ENCODE measurements around the gene ABLIM3.

DNA sequence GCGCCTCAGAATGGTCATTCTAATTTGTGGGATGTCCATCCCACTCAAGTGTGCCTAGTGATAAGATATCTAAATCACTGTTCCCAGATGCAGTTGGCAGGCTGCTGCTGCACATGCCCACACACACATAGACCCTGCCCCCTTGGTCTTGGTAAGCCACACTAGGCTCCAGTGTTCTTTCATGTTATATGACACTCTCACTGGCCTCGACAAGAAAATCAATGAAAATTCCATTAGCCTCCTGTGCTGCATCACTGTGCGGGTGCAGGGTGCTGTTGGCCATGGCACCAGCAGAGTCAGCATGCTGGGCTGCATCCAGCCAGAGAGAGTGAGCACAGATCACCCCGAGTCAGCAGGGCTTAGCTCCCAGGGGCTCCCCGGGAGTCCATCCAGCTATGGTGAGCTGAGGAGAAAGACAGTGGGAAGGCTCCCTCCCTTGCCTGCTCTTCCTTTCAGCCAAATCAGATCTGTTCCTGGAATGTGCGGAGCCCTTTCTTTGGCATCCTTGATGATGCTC is 59.9 kb downstream of the ABLIM3 start:
- TF ChIP-seq, protein P1, sequence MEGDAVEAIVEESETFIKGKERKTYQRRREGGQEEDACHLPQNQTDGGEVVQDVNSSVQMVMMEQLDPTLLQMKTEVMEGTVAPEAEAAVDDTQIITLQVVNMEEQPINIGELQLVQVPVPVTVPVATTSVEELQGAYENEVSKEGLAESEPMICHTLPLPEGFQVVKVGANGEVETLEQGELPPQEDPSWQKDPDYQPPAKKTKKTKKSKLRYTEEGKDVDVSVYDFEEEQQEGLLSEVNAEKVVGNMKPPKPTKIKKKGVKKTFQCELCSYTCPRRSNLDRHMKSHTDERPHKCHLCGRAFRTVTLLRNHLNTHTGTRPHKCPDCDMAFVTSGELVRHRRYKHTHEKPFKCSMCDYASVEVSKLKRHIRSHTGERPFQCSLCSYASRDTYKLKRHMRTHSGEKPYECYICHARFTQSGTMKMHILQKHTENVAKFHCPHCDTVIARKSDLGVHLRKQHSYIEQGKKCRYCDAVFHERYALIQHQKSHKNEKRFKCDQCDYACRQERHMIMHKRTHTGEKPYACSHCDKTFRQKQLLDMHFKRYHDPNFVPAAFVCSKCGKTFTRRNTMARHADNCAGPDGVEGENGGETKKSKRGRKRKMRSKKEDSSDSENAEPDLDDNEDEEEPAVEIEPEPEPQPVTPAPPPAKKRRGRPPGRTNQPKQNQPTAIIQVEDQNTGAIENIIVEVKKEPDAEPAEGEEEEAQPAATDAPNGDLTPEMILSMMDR (IDR thresholded peaks at IDR 0.05) = no peak
- TF ChIP-seq EP300 (IDR thresholded peaks at IDR 0.05; ENCODE audit: borderline replicate concordance in 1 of 2, low read depth in 1 of 2, low read length in 1 of 2) (no peak), MXI1 (IDR thresholded peaks at IDR 0.05; ENCODE audit: low read depth, low read length) (no peak), ELF1 (IDR thresholded peaks at IDR 0.05) (no peak)
- TF ChIP-seq, protein P2, sequence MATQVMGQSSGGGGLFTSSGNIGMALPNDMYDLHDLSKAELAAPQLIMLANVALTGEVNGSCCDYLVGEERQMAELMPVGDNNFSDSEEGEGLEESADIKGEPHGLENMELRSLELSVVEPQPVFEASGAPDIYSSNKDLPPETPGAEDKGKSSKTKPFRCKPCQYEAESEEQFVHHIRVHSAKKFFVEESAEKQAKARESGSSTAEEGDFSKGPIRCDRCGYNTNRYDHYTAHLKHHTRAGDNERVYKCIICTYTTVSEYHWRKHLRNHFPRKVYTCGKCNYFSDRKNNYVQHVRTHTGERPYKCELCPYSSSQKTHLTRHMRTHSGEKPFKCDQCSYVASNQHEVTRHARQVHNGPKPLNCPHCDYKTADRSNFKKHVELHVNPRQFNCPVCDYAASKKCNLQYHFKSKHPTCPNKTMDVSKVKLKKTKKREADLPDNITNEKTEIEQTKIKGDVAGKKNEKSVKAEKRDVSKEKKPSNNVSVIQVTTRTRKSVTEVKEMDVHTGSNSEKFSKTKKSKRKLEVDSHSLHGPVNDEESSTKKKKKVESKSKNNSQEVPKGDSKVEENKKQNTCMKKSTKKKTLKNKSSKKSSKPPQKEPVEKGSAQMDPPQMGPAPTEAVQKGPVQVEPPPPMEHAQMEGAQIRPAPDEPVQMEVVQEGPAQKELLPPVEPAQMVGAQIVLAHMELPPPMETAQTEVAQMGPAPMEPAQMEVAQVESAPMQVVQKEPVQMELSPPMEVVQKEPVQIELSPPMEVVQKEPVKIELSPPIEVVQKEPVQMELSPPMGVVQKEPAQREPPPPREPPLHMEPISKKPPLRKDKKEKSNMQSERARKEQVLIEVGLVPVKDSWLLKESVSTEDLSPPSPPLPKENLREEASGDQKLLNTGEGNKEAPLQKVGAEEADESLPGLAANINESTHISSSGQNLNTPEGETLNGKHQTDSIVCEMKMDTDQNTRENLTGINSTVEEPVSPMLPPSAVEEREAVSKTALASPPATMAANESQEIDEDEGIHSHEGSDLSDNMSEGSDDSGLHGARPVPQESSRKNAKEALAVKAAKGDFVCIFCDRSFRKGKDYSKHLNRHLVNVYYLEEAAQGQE (IDR thresholded peaks at IDR 0.05; ENCODE audit: low read depth, low read length) = no peak
- TF ChIP-seq, protein P3, sequence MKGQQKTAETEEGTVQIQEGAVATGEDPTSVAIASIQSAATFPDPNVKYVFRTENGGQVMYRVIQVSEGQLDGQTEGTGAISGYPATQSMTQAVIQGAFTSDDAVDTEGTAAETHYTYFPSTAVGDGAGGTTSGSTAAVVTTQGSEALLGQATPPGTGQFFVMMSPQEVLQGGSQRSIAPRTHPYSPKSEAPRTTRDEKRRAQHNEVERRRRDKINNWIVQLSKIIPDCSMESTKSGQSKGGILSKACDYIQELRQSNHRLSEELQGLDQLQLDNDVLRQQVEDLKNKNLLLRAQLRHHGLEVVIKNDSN (IDR thresholded peaks at IDR 0.05; ENCODE audit: borderline replicate concordance, low read depth) = no peak
